ENCODE data around the gene OR6S1. TPM values are rescaled to one million over a fixed set of nuclear protein-coding genes. Genes with fewer than 3 reads are reported as not detected.
"Not testable (repeated sequence)": the region's sequence is repeated elsewhere in the genome, so short reads cannot be mapped to it uniquely, and the experiment has no call there.

Gene OR6S1
- total RNA-seq, 1 donor from 2014 or later = not detected

DNA sequence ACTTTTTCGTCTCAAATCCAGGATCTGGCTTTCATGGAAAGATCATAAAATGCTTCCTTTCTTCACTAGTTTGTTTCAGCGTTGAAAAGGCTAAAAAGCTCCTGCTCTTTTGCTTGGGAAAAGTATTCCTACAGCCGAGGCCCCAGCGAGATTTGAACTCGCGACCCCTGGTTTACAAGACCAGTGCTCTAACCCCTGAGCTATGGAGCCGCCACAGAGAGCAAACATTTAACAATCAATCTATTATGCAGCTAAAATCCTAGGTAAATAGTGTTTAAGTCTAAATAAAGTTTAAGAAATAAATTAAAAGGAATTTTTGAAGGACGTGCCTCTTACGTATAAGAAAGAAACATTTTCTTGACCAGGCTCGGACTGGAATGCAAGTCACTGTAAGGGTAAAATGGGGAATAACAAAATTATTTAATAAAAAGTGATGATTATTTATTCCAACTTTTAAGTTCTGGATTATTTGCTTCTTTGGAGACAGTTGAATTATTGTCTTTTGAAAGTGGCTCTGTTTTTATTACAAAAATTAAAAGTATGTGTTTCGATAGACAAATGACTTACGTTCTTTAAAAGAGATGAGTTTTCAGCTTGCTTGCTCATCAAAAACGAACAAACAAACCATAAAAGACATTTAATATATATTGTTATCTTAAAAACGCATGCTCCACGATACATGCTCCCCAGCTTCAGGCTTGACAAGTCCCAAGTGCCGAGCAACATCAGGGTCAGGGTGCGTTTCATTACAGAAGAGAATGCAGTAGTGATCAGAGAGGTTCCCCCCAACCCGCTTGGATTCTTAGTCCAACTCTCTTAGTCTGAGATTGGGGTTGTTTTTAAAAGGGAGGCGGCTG lies 10.2 kb downstream of the OR6S1 start:
- DNase-seq = no peak

GRCh38 chr14:20630340-20631022 lies 11.0 kb downstream of the OR6S1 start:
- DNase-seq = no peak

- no peak for DNase-seq
Measured at GRCh38 chr14:20628063-20628854, 13.2 kb downstream of the OR6S1 start.

GRCh38 chr14:20627346-20628027 lies 14.0 kb downstream of the OR6S1 start:
- no peak for DNase-seq

DNA sequence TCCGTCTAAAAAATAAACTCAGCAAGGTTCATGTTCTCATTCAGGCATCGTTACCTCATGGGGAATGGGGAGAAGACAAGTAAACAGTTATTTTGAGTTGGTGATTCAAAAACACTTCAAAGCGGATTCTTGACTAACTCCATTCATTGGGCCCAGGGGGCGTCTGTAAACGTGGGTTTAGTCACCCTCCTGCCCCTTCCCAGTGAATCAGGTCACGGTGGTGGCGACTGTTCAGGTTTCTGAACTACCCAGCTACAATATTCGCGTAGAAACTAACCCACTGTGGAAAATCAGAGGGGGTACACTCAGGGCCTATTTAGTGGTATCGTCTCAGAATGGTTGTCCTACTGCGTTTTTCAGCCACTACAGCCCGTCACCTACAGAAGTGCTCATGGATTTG lies 15.2 kb downstream of the OR6S1 start:
- no peak for DNase-seq

GRCh38 chr14:20624495-20625070 lies 16.9 kb downstream of the OR6S1 start:
- no peak for DNase-seq

GRCh38 chr14:20623798-20624197 lies 17.7 kb downstream of the OR6S1 start:
- DNase-seq = no peak

- no peak for DNase-seq
Measured at GRCh38 chr14:20622816-20623291, 18.6 kb downstream of the OR6S1 start.

- DNase-seq = no peak
Measured at GRCh38 chr14:20620798-20621478, 20.6 kb downstream of the OR6S1 start.

GRCh38 chr14:20619688-20620087 lies 21.8 kb downstream of the OR6S1 start:
- DNase-seq = not testable (repeated sequence)

- DNase-seq = no peak
Measured at GRCh38 chr14:20618271-20618749, 23.2 kb downstream of the OR6S1 start.

DNA sequence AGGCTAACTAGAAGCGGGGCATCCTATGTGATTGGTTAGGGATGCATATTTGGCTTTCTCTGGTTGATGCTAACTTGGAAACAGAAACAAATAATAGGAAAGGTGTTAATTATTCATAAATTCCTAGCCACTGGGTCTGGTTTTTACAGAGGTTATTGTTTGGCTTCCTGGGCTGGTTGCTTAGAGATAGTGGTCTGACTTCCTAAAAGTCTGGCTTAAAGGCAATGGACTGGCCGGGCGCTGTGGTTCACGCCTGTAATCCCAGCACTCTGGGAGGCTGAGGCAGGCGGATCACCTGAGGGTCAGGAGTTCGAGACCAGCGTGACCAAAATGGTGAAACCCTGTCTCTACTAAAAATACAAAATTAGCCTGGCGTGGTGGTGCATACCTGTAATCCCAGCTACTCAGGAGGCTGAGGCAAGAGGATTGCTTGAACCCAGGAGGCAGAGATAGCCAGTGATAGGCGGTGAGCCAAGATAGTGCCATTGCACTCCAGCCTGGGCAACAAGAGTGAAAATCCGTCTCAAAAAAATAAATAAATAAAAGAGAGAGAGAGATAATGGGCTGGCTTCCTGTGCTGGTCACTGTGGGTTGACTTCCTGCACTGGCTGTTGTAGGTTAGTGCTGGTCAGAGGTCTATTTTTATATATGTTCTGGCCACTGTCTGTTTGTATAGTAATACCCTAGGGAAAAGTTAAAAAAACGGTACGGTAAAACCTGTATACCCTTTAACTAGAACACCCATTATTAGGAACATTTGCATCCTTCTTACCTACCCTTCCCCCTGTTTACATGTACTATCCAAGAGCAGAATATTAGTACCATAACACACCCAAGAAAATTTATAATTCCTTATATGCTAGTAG lies 24.1 kb downstream of the OR6S1 start:
- DNase-seq = no peak

GRCh38 chr14:20615996-20616395 lies 25.5 kb downstream of the OR6S1 start:
- DNase-seq = no peak

GRCh38 chr14:20614038-20614840 lies 27.3 kb downstream of the OR6S1 start:
- DNase-seq = peak; percentile 45

GRCh38 chr14:20613094-20614037 lies 28.1 kb downstream of the OR6S1 start:
- peak; percentile 95 for DNase-seq

DNA sequence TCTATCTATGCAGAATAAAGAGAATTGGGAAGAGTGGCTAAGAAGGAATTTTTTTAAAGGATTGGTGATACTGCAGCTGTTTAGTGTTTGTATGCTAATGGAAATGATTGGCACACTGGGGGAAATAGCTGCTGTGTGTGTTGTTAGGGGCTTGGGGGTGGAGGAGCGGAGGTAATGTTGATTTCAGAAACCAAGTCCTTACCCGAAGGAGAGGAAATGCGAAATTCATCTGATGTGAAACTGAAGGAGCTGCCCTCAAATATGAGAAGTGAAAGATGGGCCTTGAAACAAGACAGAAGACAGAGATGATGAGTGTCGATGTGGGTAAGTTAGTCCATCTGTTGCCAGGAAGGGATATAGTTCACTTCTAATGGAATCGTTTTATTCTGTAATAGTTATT lies 29.1 kb downstream of the OR6S1 start:
- no peak for DNase-seq

- DNase-seq = no peak
Measured at GRCh38 chr14:20611277-20611676, 30.2 kb downstream of the OR6S1 start.

All from skin of body (tissue), 2 donors.